Mesenchymal stem cell (in vitro differentiated cells and primary cell): Measurements from ENCODE around the gene GPX6.
"Not testable (repeated sequence)": the region's sequence is repeated elsewhere in the genome, so short reads cannot be mapped to it uniquely, and the experiment has no call there.

Source experiments
- DNase-seq: peaks from one replicate; pipeline ENCODE4 v3.0.0-alpha.2; 2013
- H2AFZ ChIP-seq: one replicate; pipeline ENCODE4 v1.6.1; 2013; ENCODE audit warnings: low read depth, mild to moderate bottlenecking, control low read depth, inconsistent platforms, low read length, moderate library complexity
- H2AK5ac ChIP-seq: 2 replicates; pipeline ENCODE4 v1.6.1; 2013; ENCODE audit warnings: low read length, moderate library complexity, mild to moderate bottlenecking, inconsistent platforms; ENCODE audit not compliant: severe bottlenecking
- H2BK120ac ChIP-seq: one replicate; pipeline ENCODE4 v1.6.1; 2013; ENCODE audit warnings: low read depth, mild to moderate bottlenecking, inconsistent platforms, low read length, moderate library complexity
- H2BK12ac ChIP-seq, 2 experiments: one replicate each; pipeline ENCODE4 v1.6.1; 2013; ENCODE audit warnings: inconsistent platforms in 2 of 2, low read length in 2 of 2, mild to moderate bottlenecking in 2 of 2, moderate library complexity in 2 of 2, control low read depth in 1 of 2
- H2BK15ac ChIP-seq: one replicate; pipeline ENCODE4 v1.6.1; 2013; ENCODE audit warnings: mild to moderate bottlenecking, low read depth, inconsistent platforms; ENCODE audit not compliant: poor library complexity, severe bottlenecking
- H2BK5ac ChIP-seq: 2 replicates; pipeline ENCODE4 v1.6.1; 2013; ENCODE audit warnings: low read depth, mild to moderate bottlenecking, low read length, control low read depth, inconsistent platforms; ENCODE audit not compliant: poor library complexity, severe bottlenecking
- H3K14ac ChIP-seq, 2 experiments: one replicate each; pipeline ENCODE4 v1.6.1; 2013; ENCODE audit warnings: inconsistent platforms in 2 of 2, low read length in 2 of 2, control low read depth in 1 of 2, mild to moderate bottlenecking in 1 of 2, moderate library complexity in 1 of 2
- H3K18ac ChIP-seq, 2 experiments: one replicate each; pipeline ENCODE4 v1.6.1; 2013; ENCODE audit warnings: inconsistent platforms in 2 of 2, low read length in 2 of 2, control low read depth in 1 of 2, low read depth in 1 of 2, mild to moderate bottlenecking in 1 of 2
- H3K23ac ChIP-seq, 2 experiments: one replicate each; pipeline ENCODE4 v1.6.1; 2013; ENCODE audit warnings: inconsistent platforms in 2 of 2, low read length in 2 of 2, mild to moderate bottlenecking in 2 of 2, moderate library complexity in 2 of 2, control low read depth in 1 of 2
- H3K27ac ChIP-seq: 2 replicates; pipeline ENCODE4 v1.5.1; 2013; ENCODE audit warnings: mild to moderate bottlenecking, moderate library complexity, low read length, control low read depth, inconsistent platforms; ENCODE audit not compliant: poor library complexity, severe bottlenecking
- H3K27me3 ChIP-seq, 2 experiments: 2 replicates each; pipeline versions ENCODE4 v1.6.1 to v1.7.0; 2013; ENCODE audit warnings: low read length in 2 of 2, mild to moderate bottlenecking in 2 of 2, moderate library complexity in 2 of 2, control low read depth in 1 of 2, inconsistent platforms in 1 of 2; ENCODE audit not compliant: control insufficient read depth in 1 of 2, insufficient read depth in 1 of 2
- H3K36me3 ChIP-seq, 2 experiments: 2 replicates each; pipeline versions ENCODE4 v1.6.1 to v1.7.0; 2013; ENCODE audit warnings: low read length in 2 of 2, control low read depth in 1 of 2, inconsistent platforms in 1 of 2, low read depth in 1 of 2, mild to moderate bottlenecking in 1 of 2; ENCODE audit not compliant: insufficient read depth in 2 of 2, control insufficient read depth in 1 of 2
- H3K4ac ChIP-seq, 2 experiments: one replicate each; pipeline ENCODE4 v1.6.1; 2013; ENCODE audit warnings: inconsistent platforms in 2 of 2, low read length in 2 of 2, mild to moderate bottlenecking in 2 of 2, moderate library complexity in 2 of 2, control low read depth in 1 of 2, low read depth in 1 of 2
- H3K4me1 ChIP-seq: 2 replicates; pipeline ENCODE4 v1.6.1; 2013; ENCODE audit warnings: low read depth, low read length, control low read depth; ENCODE audit not compliant: control insufficient read depth, insufficient read depth
- H3K4me2 ChIP-seq: 2 replicates; pipeline ENCODE4 v1.6.1; 2013; ENCODE audit warnings: low read length, mild to moderate bottlenecking, inconsistent platforms; ENCODE audit not compliant: poor library complexity, severe bottlenecking
- H3K4me3 ChIP-seq, 2 experiments: 2 replicates each; pipeline versions ENCODE4 v1.5.1 to v1.7.0; 2013; ENCODE audit warnings: low read length in 2 of 2, mild to moderate bottlenecking in 2 of 2, control low read depth in 1 of 2, low read depth in 1 of 2; ENCODE audit not compliant: insufficient read depth in 1 of 2
- H3K79me1 ChIP-seq: replicated peaks from 2 replicates; pipeline ENCODE4 v1.6.1; 2013; ENCODE audit warnings: mild to moderate bottlenecking, control low read depth, low read length, inconsistent platforms; ENCODE audit not compliant: poor library complexity, severe bottlenecking
- H3K9ac ChIP-seq: 2 replicates; pipeline ENCODE4 v1.7.0; 2013; ENCODE audit warnings: mild to moderate bottlenecking, low read length, moderate library complexity
- H3K9me3 ChIP-seq: 2 replicates; pipeline ENCODE4 v1.7.0; 2013; ENCODE audit warnings: mild to moderate bottlenecking, low read length; ENCODE audit not compliant: control insufficient read depth
- H4K8ac ChIP-seq: one replicate; pipeline ENCODE4 v1.6.1; 2013; ENCODE audit warnings: inconsistent platforms, mild to moderate bottlenecking, low read length, moderate library complexity
- H4K91ac ChIP-seq: one replicate; pipeline ENCODE4 v1.6.1; 2013; ENCODE audit warnings: mild to moderate bottlenecking, low read length, inconsistent platforms
- WGBS: methylation state at CpG from one replicate; pipeline ENCODE4 v1.1.7; 2013; ENCODE audit warnings: mixed read lengths; 5-methylcytosine and 5-hydroxymethylcytosine counted together

The GPX6 gene

GRCh38 chr6:28506807-28507475, 8.7 kb downstream of the GPX6 start:
- Histone ChIP-seq H2BK5ac (no peak overlapping the region), H3K27ac (no peak overlapping the region), H3K4me1 (no peaks in the 10 kb centered on the region), H3K4ac (no peak overlapping the region), H3K18ac (no peak overlapping the region), H3K4me3 (no peak overlapping the region), H2BK12ac (no peak overlapping the region), H3K9me3 (no peaks in the 10 kb centered on the region), H3K27me3 (peaks cover 5 to 14% of the 10 kb centered on the region in 2 experiments), H2AK5ac (no peak overlapping the region), H3K9ac (no peak overlapping the region), H4K8ac (no peak overlapping the region), H3K14ac (no peak overlapping the region), H2BK15ac (no peak overlapping the region), H2AFZ (no peak overlapping the region), H3K36me3 (no peaks in the 10 kb centered on the region), H2BK120ac (no peak overlapping the region), H3K4me2 (no peak overlapping the region), H3K23ac (no peak overlapping the region), H4K91ac (no peak overlapping the region), H3K79me1 (no peaks in the 10 kb centered on the region)
- WGBS: 62% methylated on average over 4 of the region's 4 CpGs
- DNase-seq: no peak

- H2AFZ ChIP-seq: no peak overlapping the region
- H3K4ac ChIP-seq: no peak overlapping the region
- H3K36me3 ChIP-seq: no peaks in the 10 kb centered on the region
- no peak overlapping the region for H2BK5ac ChIP-seq
- no peak for DNase-seq
- peaks cover 5 to 14% of the 10 kb centered on the region in 2 experiments for H3K27me3 ChIP-seq
- H3K18ac ChIP-seq: no peak overlapping the region
- H2AK5ac ChIP-seq: no peak overlapping the region
- H4K8ac ChIP-seq: no peak overlapping the region
- no peak overlapping the region for H2BK15ac ChIP-seq
- no peak overlapping the region for H2BK120ac ChIP-seq
- H3K4me1 ChIP-seq: no peaks in the 10 kb centered on the region
- no peak overlapping the region for H3K23ac ChIP-seq
- WGBS: 100% methylated on average over 1 of the region's 1 CpG
- no peaks in the 10 kb centered on the region for H3K9me3 ChIP-seq
- H2BK12ac ChIP-seq: no peak overlapping the region
- no peak overlapping the region for H4K91ac ChIP-seq
- no peak overlapping the region for H3K14ac ChIP-seq
- no peak overlapping the region for H3K27ac ChIP-seq
- no peak overlapping the region for H3K4me3 ChIP-seq
- no peaks in the 10 kb centered on the region for H3K79me1 ChIP-seq
- no peak overlapping the region for H3K9ac ChIP-seq
- no peak overlapping the region for H3K4me2 ChIP-seq
Measured at GRCh38 chr6:28505733-28506132, 9.9 kb downstream of the GPX6 start.

- H3K4me1 ChIP-seq, H2BK12ac ChIP-seq, H3K4me2 ChIP-seq, H3K14ac ChIP-seq, H3K4ac ChIP-seq, H2BK5ac ChIP-seq, H3K27ac ChIP-seq, H3K9ac ChIP-seq, H2AFZ ChIP-seq, DNase-seq, H3K9me3 ChIP-seq, H3K23ac ChIP-seq, H4K91ac ChIP-seq, H3K36me3 ChIP-seq, H4K8ac ChIP-seq, H3K79me1 ChIP-seq, H3K4me3 ChIP-seq, H3K18ac ChIP-seq, H2BK15ac ChIP-seq, H2BK120ac ChIP-seq, H2AK5ac ChIP-seq: not testable (repeated sequence)
- H3K27me3 ChIP-seq: peaks cover 20 to 23% of the 10 kb centered on the region in 2 experiments
- WGBS: 77% methylated on average over 7 of the region's 7 CpGs
Measured at GRCh38 chr6:28502709-28503305, 12.8 kb downstream of the GPX6 start.

GRCh38 chr6:28502136-28502535, 13.5 kb downstream of the GPX6 start:
- WGBS: 98% methylated on average over 32 of the region's 35 CpGs
- not testable (repeated sequence) for DNase-seq, H2BK12ac ChIP-seq, H2BK120ac ChIP-seq, H3K4ac ChIP-seq, H2BK5ac ChIP-seq, H3K4me2 ChIP-seq, H3K27ac ChIP-seq, H3K23ac ChIP-seq, H3K9me3 ChIP-seq, H4K91ac ChIP-seq, H3K4me1 ChIP-seq, H2BK15ac ChIP-seq, H3K4me3 ChIP-seq, H2AK5ac ChIP-seq, H2AFZ ChIP-seq, H3K14ac ChIP-seq, H3K9ac ChIP-seq, H3K36me3 ChIP-seq, H3K18ac ChIP-seq, H3K79me1 ChIP-seq, H4K8ac ChIP-seq
- H3K27me3 ChIP-seq: peaks cover 20 to 30% of the 10 kb centered on the region in 2 experiments
